Hippocampal formation (tissue), 2 donors: ENCODE results near the gene CSRP2.

ENCODE experiments used
- DNase-seq, 2 donors: peaks; one replicate each; lab custom pipeline; 2025; lab: John Stamatoyannopoulos, UW

CSRP2 gene

DNA sequence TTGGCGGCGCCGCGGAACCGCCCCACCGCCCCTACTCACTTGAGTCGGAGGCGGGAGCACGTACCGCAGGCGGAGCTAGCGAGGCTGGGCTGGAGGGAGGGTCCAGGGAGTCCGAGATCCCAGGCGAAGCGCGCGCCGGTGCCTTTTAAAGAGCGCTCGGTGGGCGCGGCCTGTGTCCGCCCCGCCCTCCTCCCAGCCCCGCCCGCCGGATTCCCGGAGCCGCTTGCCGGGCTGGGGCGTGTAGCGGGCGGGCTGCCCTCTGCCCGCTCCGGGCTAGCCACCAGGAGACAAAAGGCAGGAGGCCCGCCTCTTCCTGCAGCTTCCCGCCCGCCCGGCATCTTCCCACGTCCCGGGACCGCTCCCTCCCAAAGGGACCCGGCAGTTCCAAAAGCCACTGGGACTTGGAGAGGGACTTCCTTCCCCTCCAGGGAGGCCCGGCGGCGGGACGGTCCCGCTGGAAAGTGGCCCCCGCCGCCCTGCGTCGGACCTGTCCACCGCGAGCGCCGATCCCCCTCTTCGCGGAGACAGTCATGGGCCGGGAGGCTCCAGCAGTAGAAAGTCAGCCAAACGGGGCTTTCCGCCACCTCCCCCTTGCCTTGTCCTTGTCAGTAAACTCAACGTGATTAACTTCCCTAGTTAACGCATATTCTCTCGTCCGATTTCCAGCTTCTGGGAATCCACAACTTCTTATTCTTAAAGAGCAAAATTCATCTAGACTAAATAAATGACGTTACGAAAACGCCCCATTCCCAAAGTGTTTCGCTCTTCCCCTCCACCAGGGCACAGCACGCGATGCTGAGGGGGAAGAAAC lies at the start of gene CSRP2:
Gene CSRP2, minus strand, starts transcription at position 121 of the 811 bp plus-strand sequence. CDS start 12,759 bp downstream, outside the sequence.
- DNase-seq: peak; percentile 44 to 72

DNA sequence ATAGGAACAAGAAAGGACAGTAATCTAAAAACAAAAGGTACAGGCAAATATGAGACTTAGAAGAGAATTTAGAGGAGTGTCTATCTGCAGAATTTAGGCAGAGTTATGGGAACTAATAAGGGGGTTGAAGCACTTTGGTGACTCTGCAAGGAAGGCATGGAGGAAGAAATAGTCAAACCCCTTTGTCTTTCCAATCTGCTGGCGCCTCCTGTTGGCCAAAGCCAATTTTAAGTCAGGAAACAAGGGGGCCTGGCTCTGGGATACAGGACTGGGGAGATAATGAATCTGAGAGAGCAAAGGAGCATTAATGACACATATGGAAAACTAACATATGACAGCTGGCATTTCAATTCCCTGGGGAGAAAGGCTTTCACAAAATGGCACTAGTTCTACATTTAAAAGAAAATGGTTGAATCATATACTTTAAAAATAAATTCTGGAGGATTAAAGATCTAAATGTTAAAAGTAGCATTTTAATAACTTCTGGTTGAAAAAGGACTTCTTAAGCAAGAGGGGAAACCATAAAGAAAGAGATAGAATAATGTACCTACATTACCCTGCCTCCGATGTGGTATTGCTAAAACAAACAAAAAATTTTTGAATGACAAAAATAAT lies 48.5 kb upstream of the CSRP2 start:
- DNase-seq: no peak

DNA sequence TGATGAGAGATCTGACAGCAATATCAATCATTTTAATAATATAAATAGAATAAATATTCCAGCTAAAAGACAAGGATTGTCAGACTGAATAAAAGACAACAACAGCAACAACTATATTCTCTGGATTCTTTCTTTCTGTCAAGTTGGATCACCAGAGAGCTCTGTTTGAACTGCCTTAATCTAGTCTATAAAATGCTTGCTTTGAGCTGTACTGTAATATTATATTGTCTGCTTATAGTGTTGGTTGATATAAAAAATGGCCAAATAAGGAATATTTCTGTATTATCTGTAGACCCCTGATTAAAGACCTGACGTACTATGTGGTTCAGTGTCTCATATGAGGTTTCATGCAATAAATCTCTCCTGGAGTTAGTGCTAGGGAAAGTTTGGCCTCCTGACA lies 46.3 kb upstream of the CSRP2 start:
- DNase-seq: no peak

DNA sequence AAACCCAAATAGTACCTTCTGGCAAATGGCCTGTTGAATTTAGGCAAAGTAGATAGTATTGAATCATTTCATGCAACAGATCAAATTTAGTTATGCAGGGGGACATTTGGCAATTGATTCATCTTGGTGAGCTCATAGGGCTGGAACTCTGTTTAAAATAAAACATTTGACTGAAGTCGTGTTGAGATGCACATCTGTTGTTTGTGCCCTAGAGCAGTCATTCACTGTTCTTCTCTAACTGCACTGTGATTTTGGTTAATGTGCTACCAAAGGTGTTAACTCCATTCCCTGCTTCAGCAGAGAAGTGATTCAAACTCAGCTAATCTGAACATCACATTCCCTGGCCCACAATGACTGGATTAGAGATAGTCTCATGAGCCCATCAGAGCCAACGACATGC lies 44.0 kb upstream of the CSRP2 start:
- no peak for DNase-seq

DNA sequence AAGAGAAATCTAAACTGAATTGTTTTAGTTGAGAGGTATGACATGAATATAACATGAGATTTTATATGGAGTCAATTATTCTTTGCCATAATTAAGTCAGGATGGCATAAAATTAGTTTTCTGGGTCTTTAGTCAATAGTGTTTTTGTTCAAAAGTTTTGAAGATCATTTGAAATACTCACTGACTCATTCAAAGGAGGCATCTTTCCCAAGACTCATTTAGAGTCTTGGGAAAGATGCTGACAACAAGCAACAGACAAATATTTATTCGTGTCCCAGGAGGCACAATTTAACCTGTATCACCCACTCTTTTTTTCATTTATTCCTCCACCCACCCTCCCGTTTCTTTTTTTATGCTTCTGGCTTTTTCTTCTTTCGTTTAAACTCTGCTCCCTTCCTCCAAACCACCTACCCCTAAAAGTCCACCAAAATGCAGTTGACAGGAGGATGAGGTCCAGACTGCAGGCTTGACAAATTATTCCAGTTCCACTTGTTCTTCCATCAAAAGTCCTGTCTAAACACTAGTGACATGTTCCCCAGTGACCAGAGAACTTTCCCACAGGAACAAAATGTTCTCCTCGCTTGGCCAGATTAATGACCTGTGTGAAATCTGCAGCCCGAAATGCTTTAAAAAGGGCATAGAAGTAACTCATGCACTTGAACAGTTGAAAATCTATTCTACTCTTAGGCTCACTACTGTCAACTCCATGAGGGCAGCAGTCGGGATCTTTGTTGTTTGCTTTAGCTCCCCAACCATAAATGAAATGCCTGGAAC lies 43.3 kb upstream of the CSRP2 start:
- DNase-seq: no peak

DNA sequence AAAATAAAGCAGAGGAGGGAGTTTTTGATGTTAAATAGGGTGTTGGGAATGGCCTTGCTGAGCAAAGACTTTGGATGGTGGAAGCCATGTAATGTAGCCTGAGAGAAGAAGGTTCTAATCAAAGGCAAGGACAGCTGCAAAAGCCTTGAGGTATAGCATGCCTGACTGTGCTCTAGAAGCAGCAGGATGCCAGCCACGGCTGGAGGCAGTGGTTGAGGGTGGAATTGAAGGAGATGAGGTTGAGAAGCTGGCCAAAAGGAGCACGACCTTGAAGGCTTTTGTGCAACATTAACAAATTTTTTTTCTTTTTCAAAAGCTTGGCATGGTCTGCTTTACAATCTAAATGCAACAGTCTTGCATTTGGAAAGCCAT lies 42.3 kb upstream of the CSRP2 start:
- DNase-seq: no peak

DNA sequence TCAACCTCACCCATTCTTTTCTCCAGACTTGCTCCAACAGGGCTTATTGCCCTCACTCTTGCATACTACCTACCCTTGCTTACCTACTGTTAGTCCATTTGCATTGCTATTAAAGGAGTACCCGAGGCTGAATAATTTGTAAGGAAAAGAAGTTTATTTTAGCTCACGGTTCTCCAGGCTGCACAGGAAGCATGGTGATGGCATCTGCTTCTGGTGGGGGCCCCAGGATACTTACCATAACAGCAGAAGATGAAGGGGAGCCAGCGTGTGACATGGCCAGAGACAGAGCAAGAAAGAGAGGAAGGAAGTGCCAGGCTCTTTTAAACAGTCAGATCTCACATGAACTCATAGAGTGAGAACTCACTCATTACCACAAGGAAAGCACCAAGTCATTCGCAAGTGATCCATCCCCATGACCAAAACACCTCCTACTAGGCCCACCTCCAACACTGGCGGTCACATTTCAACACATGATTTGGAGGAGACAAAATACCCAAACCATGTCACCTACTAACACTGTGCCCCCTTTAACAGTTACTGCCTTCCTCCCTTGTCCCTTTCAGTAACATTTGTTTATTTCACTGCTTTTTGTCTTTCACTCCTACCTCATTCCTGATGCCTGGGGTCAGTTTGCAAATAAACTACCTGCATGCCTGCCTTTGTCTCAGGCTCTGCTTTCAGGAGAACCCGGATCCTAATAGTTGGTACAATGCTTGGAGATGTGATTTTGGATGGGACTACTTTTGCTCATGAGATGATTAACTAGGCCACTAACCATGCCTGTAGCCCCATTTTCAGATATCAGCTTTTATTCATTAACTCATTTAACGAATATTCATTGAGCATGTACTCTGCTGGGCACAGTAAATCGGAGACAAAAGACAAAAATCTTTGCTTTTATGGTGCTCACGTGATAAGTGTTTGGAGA lies 41.6 kb upstream of the CSRP2 start:
- DNase-seq: no peak

DNA sequence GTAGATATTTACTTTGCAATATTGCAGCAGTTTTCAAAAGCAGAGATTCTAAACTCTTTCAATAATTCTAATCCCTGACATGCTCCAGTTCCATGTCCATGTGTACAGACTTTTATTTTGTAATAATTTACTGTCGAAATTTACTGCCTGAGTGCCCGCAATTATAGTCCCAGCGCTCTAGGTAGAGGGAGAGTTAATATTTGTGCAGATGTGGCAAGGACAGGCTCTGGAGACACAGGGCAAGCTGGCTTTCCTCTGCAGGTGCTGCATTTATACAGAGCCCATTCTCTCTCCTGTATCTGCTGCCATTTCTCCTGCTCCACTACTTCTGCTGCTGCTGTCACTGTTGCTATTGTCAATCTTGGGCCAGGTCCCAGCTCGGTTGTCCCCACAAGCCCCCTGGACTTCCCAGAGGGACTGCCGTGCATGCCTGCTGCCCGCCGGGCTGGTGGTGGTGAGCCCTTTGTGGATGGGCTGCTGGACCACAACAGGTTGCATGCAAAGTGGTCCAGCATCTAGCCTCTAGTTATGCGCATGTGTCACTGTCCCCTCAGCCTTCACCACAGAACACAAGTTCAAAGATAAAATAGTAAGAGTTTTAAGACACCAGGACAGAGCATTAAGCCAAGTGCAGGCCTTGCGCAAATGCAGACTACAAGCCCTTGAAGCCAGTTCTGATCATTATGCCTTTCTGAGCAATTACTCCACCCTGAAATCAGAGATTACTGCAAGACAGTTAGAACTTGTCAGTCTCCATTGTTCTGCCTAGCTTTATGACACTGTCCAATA lies 40.8 kb upstream of the CSRP2 start:
- no peak for DNase-seq

DNA sequence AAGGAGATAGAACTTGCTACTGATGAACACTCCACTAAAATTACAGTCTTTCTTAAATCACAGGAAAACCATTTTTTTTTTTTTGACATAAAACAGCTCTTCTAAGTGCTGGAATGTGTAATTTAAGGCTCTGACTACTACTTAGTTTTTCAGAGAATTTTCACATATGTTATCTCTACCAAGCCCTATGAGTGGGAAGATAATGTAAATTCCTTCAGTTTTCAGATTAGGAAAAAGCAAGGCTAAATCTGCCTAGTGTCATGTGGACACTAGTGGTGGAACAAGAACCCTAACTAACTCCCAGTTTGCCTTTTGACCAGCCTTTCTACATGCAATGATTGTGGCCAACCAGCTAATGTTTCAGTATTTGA lies 37.3 kb upstream of the CSRP2 start:
- no peak for DNase-seq

DNA sequence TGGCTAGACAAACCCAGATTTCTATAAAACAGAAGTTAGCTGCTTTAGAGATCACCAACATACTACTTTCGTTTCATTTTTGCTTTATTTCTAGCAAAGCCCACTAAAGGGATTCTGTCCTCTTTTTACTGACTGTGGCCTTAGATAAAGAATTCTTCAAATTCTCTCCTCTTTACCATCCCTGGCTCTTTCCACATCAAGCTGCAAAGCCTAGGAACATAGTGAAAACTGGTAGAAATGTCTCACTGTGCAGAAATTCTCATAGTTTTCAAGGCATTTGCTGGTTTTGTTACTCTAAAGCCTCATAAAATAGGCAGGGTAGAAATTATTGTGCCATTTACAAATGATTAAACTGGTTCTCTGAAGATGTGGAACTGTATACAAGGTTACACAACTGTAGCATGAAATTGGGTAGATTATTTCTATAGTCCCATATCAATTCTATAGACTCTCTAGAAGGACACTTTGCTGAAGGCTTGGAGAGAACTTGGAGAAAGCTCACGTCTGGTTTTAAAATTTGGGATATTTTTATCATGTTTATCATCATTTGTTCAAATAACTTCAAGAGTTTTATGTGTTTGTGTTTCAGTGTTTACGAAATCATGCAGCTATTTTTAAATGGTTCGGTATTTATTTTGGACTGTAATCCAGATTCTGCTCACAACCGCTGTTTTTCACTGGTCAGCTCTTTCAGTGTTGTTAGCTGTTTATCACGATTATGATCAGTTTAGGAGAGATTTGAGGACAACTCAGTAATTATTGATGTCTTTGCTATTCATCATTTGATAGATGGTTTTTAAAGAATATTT lies 36.7 kb upstream of the CSRP2 start:
- DNase-seq: no peak

DNA sequence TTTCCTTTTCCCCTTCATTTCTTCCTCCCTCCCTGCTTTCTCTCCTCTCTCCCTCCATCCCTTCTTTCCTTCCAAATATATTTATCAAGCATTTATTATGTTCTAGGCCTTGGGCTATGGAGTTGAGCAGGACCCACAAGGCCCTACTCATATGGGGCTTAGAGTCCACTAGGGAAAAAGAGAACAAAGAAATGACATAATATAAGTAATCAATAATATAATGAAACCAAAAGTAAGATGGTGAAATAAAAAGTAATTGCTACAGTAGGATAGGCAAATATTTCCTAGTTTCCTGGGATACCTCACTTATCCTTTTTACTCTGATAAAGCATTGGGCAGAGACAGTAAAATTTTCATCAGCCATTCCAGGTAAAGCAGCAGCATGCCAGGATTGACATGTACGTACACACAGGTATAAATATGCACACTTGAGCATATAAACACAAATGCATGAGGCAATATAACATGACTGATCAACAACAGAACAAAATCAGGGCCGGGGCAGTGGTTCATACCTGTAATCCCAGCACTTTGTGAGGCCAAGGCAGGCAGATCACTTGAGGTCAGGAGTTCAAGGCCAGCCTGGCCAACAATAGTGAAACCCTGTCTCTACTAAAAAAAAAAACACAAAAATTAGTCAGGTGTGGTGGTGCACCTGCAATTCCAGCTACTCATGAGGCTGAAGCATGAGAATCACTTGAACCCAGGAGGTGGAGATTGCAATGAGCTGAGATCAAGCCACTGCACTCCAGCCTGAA lies 35.5 kb upstream of the CSRP2 start:
- DNase-seq: no peak

DNA sequence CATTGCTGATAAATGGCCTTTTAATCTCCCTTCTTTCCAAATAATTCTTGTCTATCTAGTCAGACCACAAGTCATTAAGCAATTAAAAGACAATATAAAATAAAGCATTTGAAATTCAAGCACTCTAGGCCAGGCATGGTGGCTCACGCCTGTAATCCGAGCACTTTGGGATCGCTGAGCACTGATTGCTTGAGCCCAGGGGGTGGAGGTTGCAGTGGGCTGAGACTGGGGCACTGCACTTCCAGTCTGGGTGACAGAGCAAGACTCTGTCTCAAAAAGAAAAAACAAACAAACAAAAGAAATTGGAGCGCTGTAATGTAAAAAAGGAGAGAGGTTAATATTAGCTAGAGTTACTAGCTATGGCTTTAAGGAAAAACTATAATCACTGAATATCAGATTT lies 30.5 kb upstream of the CSRP2 start:
- no peak for DNase-seq

DNA sequence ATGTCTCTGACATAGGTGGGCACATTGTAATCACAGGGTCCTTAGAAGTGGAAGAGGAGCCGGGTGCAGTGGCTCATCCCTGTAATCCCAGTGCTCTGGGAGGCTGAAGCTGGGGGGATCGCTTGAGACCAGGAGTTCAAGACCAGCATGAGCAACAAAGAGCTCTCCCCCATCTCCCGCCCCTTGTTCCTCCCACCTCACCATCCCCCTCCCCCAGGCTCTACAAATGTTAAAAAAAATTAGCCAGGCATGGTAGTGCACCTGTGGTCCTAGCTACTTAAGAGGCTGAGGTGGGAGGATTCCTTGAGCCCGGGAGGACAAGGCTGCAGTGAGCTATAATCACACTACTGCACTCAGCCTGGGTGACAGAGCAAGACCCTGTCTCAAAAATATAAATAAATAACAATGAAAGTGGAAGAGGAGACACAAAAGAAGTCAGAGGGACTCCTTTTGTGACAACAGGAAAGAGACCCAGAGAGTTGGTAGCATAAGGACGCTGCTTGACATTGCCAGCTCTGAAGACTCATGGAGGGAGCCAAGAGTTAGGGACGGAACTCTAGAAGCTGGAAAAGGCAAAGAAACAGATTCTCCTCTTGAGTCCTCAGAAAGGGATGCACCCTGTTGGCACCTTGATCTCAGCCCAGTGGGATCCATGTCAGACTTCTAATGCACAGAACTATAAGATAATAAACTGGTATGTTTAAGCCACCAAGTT lies 29.6 kb upstream of the CSRP2 start:
- no peak for DNase-seq

DNA sequence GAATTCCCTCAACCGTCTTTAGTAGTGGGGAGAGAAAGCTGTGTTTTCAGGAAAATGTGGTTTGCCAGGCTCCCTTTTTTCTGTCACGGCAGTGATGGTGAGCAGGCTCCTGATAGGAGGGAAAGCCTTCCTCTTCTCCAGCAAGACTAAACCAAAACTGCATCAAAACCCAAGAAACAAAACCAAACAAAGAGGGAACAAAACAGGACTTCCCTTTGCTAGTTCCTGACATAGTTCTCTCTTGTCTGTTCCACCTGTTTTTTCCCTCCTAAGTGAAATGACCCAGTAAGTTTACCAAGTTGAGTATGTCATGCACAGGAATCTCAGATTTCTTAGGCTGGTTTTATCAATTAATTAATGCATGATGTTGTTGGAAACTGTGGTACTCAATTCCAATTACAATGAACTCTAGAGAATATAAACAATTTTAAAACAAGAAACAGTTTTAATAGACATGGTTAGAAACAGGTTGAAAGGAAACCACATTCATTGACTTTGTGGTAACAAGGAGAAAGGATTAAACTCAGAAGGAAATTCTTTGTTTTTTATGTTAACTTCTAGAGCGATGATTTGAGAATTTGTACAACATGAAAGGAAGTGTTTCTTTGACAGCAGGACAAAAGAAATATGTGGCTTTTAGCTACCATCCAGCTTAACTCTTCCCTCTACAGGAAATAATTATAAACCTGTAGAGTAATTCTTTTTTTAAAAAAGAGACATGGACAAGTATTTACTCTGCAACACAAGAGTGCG lies 23.0 kb upstream of the CSRP2 start:
- no peak for DNase-seq

DNA sequence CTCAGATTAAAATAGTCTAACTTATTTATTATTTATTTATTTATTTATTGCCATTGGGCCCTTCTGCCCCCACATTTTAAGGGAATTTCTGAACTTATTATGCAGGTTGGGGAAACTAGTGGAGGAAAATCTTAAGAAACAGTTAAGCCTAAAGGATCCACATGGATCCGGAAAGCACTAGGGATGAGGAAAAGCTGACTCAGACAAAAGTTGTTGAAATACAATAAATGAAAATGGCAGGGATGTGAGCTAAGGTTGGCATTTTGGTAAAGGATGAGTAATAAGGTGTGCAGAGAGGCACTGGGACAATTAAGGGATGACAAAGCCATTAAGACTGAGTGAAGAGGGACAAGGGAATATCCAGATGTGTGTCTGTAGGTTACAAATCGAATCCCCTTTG lies 20.7 kb upstream of the CSRP2 start:
- DNase-seq: no peak

DNA sequence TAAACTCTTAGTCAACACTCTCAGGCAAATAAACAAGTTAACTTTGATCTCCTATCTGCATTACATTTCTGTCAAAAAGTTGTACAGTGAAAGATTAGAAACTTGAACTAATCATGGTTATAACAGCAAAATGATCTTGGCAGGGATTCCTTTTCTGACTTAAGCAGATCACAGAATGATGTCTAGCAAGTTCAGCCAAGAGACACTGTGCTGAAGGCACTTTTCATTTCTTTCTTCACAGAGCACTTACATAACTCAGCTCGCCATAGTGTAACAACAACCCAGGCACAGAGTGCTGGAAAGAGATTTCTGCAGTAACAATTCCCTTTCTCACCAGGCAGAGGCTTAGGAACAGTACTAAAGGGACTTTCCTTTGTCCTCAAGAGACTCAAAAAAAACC lies 19.6 kb upstream of the CSRP2 start:
- DNase-seq: no peak

DNA sequence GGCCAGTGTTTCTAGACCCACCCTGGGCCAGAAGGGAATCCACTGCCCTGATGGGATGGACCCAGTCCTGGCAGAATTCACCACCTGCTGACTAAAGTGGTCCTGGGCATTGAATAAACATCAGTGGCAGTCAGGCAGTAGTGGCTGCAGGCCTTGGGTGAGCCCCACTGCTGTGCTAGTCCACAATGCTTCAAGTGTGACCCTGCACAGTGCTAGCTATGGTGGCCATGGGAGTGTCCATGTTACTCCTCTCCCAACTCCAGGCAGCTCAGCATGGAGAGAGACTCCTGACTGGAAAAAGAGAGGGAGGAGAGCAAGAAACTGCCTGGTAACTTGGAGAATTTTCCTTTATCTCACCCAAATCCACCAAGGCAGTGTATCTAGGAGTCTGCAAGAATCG lies 17.5 kb upstream of the CSRP2 start:
- no peak for DNase-seq

DNA sequence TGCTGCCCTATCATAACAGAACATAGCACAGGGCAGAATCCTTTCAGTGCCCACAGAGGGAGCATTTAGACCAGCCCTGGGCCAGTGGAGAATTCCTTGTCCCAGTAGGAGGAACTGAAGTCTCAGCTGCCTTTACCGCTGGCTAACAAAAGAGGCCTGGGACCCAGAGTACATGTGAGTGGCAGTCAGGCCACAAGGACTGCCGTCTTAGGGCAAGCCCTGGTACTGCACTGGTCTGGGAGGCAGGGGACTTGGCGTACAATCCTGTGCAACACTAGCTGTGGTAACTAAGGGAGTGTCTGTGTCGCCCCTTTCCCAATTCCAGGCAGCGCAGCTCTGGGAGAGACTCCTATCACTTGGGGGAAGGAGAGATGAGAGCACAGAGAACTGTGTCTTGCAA lies 17.0 kb upstream of the CSRP2 start:
- no peak for DNase-seq
